ENCODE data around the gene RAB12.
"Not testable (repeated sequence)": the region's sequence is repeated elsewhere in the genome, so short reads cannot be mapped to it uniquely, and the experiment has no call there.

RAB12 gene, protein sequence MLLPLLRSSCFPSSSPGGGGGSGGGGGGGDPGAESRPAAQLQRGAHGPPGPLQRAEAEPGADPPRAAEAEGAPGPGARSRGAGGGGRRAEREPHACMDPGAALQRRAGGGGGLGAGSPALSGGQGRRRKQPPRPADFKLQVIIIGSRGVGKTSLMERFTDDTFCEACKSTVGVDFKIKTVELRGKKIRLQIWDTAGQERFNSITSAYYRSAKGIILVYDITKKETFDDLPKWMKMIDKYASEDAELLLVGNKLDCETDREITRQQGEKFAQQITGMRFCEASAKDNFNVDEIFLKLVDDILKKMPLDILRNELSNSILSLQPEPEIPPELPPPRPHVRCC

GRCh38 chr18:8608795-8609658 lies at the start of gene RAB12:
Gene RAB12 (plus strand): TSS chr18:8609437. CDS start chr18:8609440, 3 bp downstream.
- DNase-seq, result peak in 53 of 56 donors; percentile 24 to 88 (median 72)

- no peak for DNase-seq
These were observed 49.5 kb upstream of the RAB12 start for GRCh38 chr18:8559612-8560186.

- no peak for DNase-seq
These were observed 47.9 kb upstream of the RAB12 start for GRCh38 chr18:8561123-8561910.

DNA sequence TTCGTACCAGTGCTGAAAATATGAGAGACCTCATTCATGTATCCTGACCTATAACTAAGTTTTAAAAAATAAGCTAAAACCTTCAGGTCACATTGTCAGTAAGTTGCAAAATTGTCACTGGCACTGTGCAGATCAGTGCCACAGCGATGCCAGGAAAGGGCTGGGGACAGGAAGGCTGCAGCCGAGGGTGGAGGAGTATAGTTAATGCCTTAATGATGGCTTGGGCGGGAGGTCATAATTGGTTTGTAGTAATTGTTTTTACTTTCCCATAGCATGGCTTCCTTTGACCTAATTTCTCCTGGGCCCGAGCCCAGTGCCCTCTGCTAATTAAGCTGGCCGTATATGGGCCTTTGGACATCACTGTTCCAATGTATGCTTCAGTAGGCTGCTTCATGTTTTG lies 47.2 kb upstream of the RAB12 start:
- no peak for DNase-seq

DNA sequence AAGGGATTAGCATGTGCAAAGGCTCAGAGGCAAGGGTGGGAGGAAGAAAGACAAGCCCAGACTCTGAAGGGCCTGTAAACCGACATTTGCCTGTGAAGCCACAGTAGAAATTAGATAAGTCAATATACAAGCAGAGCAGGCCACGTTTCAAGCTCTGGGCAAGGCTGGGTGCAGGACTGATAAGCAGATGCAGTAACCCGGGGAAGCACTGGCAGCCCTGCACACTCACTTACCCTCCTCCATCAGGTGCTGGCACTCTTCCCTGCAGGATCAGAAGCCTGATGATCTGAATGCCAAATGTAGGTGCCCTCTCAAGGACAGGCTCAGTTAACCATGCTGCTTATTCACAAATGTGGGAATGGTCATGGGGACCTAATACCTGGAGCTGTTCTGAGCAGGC lies 46.3 kb upstream of the RAB12 start:
- no peak for DNase-seq

DNA sequence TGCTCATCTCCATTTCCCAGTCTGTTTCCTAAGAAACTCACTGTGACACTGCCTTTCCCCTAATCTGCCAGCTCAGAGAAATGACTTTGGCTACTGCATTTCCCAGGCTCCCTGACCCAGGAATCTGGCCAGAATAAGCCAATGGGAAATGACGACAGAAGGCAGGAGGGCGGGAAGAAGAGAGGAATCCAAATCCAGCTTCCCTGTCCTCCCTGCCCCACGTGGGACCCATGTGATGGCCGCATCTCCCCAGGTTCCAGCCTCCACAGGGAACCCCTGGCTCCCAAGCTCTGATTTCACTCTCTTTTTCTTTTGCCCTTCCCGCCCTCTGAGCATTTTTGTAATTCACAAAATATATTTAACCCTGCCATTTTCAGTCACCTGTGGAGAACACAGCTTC lies 37.8 kb upstream of the RAB12 start:
- no peak for DNase-seq

- DNase-seq, result not testable (repeated sequence)
These were observed 35.5 kb upstream of the RAB12 start for GRCh38 chr18:8573766-8574165.

GRCh38 chr18:8584798-8585197 lies 24.4 kb upstream of the RAB12 start:
- no peak for DNase-seq

- DNase-seq, result no peak
These were observed 22.3 kb upstream of the RAB12 start for GRCh38 chr18:8586941-8587340.

DNA sequence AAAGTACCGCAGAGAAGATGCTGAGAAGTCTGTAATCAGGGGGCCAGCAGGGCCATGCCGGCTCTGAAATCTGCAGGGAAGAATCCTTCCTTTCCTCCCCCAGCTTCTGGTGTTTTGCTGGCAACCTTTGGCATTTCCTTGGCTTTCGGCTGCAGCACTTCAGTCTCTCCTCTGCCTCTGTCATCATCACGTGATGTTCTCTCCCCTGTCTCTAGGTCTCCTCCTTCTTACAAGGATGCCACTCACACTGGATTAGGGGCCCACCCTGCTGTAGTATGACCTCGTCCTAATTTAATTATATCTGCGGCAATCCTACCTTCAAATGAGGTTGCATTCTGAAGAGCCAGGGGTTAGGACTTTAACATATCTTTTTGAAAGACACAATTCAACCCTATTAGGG lies 13.8 kb upstream of the RAB12 start:
- no peak for DNase-seq

DNA sequence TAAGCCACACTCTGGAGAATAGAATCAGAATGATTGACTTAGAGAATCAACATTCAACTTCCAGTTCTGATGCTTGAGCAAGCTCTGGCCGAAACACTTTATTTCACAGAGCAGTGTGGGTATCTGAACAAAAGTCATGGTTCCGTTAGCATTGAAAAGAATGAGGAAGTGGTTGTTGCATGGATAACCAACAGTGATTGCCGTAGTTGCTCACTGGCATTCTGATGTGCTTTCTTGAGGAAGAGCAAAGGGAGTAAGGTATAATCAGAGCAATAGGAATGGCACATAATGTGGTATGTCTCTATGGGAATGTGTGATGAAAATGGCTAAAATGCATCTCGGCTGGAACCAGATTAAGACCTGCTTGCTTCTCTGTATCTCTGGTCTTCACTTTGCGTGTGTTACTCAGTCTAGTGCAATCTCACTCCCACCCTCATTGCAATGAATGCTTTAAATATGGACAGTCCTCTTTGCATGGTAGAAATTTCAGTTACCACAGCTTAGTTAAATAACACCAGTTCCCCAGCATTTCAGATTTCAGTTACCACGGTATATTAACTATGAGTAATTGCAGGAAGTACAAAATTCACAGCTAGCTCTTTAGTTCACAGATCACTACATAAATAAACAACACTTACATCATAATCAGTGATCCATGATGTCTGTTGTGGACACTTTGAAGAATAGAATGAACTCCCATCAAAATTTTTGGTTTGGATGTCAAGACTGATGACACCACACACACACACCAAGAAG lies 7.8 kb upstream of the RAB12 start:
- no peak for DNase-seq

DNA sequence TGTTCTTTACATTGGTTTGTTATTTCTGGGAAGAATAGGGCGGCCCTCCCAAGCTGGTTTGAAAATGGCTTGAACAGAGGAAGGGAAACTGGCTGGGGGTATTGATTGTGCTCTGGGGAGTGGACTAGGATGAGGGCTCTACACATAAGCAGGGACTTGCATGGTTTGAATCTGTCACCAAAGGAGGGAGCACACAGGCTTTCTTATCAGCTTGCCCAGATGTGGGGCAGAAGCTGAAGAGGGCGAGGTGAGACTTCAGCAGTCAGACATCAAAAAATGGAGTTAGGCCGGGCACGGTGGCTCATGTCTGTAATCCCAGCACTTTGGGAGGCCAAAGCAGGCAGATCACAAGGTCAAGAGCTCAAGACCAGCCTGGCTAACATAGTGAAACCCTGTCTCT lies 7.2 kb upstream of the RAB12 start:
- DNase-seq, result no peak

DNA sequence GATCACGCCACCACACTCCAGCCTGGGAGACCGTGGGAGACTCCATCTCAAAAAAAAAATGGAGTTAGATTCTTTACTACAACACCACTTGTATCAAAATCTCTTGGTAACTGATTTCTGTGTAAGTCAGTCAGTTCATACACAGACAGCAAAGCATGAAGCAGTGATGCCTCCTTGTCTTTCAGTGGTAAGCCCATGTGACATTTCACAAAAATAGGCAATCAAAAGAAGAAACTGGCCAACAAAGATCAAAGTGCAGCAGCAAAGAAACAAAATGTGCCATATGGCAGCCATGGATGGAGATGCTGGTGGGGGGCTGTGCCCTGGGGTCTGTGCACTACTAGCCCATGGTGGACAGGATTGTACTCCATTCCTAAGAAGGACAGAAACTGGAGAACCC lies 6.7 kb upstream of the RAB12 start:
- DNase-seq, result no peak

DNA sequence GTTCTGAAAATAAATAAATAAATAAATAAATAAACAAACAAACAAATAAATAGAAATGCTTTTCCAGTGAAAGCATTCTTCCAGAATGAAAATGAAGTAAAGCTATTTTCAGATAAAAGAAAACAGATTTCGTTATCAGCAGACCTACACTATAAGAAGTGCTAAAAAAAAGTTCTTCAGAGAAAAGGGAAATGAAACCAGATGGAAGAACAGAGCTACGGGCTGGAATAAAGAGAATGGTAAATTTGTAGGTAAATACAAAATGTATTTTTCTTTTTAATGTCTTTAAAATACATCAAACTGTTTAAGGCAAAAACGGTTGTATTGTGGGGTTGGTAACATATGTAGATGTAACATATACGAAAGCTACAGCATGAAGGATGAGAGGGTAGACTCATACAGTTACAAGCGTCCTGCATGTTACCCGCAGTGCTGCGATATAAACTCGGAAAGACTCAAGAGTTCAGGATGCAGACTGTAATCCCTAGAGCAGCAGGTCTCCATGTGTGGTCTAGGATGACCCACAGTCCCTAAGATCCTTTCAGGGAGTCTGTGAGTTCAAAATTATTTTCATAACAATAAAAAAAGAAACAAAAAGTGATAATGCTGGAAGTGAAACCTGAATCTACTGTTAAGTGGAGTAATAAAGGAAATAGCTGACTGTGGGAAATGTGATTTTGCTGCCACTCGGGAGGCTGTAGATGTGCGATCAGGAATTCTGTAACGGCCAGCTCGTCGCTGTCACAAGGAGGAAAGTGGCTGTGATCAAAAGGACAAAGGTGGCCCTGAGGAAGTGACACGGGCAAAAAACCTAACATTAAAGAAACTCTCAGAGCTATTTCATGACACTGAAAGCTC lies 5.3 kb upstream of the RAB12 start:
- DNase-seq, result no peak

GRCh38 chr18:8605974-8606373 lies 3.3 kb upstream of the RAB12 start:
- no peak for DNase-seq

DNA sequence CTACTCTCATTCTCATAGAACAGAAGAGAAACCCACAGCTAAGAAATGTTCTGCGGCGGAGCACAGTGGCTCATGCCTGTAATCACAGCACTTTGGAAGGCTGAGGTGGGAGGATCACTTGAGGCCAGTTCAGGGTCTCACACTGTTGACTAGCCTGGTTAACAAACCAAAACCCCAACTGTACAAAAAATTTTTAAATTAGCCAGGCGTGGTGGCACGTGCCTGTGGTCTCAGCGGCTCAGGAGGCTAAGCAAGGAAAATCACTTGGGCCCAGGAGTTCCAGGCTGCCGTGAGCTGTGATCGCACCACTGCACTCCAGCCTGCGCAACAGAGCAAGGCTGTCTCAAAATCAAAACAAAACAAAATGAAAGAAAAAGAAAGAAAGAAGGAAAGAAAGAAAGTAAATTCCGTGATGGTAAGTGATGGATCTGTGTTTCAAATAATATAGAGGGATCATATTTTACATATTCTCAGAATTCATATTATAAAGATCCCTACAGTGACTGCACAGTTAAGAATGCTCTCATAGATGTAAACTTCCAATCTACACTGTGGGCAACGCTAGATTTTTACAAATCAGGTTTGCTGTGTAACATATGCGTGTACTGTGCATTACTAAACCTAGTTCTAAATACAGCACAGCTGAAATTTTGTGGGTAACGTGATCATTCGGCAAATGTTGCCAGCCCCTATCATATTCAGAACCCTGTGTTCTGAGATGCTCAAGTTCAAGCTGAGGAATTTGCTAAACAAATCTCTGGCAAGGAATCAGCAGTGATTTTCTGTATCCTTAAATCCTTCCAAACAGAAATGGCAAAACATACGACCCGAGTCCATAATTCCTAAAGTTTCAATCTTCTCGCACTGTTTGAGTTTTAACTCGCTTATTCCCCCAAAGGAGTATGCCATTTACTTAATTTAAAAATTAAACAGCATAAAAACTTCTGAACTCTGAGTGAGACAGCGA lies 1.2 kb upstream of the RAB12 start:
- DNase-seq, result no peak

DNA sequence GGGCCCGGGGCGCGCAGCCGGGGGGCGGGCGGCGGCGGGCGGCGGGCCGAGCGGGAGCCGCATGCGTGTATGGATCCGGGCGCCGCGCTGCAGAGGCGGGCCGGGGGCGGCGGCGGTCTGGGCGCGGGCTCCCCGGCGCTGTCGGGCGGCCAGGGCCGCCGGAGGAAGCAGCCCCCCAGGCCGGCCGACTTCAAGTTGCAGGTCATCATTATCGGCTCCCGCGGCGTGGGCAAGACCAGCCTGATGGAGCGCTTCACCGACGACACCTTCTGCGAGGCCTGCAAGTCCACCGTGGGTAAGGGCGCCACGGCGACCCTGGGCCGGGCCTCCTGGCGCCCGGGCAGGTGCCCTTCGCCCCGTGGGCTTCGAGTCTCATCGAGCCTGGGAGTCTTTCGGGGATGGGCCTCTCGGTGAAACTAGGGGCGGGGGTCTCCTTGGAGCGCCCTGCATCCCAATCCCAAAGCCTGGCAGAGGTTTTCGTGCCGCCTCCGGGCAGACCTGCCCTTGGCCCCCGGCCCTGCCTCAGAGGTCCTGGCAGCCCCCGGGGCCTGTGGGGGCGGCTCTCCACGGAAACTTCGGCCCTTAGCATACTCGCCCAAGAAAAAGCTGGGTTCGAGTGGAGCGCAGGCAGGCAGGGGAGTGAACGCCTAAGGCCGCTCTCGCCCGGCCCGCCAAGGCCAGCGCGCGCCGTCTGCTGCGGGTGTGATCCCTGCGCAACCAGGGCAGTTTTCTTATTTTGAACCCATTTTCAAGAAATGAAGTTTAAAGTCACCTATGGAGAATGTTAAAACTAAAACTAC lies 622 bp downstream of the RAB12 start:
- peak in 1 of 56 donors; percentile 45 for DNase-seq

DNA sequence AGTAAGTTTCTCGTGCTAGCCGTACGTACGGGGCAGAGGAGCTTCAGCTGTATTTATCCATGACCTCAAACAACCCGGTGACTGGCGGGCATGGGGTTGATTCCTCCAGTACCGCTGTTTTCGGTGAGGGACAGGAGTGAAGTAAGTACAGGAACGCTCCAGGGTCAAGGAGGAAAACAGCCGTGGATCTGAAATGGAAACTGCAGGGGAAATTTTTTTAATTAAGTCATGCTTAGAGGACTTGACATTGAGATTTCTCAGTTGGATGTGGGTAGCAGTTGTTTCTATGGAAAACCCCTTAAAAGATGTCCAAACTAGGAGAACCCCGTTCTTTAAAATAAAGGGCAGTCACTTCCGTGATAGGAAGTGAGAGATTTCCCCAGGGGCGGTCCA lies 1.2 kb downstream of the RAB12 start:
- no peak for DNase-seq

All from amygdala (tissue), 56 donors.